ENCODE results near the gene FBXL5.

DNA sequence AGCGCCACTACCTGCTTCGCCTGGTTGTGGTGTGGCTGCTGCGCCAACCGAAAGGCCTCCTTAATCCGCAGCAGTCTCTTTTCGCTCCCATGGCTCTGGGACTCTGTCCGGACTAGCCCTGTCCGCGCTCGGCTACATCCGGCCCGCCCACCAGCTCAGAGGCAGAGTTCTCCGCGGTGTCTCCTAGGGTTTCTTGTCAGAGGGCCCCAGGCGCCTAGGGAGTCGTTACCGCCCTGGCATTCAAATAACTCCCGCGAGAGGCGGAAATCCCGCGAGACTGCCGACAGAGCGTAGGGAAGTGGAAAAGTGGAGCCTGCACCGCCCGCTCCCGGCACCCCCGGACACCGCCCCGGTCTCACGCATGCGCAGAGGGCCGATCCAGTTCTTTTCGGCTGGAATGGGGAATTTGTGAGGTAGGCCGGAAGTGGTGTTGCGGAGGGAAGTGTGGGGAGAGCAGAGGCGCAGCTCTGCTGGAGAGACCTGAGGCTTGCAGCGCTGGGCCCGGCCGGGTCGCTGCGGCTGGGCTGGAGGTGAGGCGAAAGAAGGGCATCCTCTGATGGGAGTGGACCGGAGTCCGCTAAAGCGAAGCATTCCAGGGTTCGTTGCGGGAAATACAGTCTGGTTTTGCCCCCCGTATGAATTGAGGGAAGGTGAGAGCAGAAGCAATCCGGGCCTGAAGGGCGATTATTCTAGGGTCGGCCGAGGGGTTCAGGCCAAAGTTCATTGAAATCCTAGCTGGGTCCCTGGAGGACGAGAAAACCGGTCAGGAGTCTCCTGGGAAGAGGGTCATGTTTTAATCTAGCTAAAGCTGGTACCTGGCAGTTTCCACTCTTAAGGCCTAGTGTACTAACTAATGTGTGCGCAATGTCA, 26.4 kb upstream of the FBXL5 start, which contains the start of gene FAM200B:
- TF ChIP-seq, protein P1, sequence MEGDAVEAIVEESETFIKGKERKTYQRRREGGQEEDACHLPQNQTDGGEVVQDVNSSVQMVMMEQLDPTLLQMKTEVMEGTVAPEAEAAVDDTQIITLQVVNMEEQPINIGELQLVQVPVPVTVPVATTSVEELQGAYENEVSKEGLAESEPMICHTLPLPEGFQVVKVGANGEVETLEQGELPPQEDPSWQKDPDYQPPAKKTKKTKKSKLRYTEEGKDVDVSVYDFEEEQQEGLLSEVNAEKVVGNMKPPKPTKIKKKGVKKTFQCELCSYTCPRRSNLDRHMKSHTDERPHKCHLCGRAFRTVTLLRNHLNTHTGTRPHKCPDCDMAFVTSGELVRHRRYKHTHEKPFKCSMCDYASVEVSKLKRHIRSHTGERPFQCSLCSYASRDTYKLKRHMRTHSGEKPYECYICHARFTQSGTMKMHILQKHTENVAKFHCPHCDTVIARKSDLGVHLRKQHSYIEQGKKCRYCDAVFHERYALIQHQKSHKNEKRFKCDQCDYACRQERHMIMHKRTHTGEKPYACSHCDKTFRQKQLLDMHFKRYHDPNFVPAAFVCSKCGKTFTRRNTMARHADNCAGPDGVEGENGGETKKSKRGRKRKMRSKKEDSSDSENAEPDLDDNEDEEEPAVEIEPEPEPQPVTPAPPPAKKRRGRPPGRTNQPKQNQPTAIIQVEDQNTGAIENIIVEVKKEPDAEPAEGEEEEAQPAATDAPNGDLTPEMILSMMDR (conservative IDR thresholded peaks at IDR 0.05; ENCODE audit: low read length): no peak
- TF ChIP-seq EZH2phosphoT487 (IDR thresholded peaks at IDR 0.05; ENCODE audit: borderline replicate concordance): no peak
